Gastroesophageal sphincter (tissue), 4 donors: ENCODE data around the gene FAM89A. TPM values are rescaled to one million over a fixed set of nuclear protein-coding genes. Genes with fewer than 3 reads are reported as not detected.

Experiments used
- ATAC-seq: fragments of 150-250 bp; one replicate; pipeline ENCODE4 v1.9.1; 2016; ENCODE audit warnings: mild to moderate bottlenecking, moderate library complexity
- H3K27ac ChIP-seq, 4 donors: fragments of 200-600 bp; sonication (generic) in 3 of 4; 1 replicate in 3 of 4; 2 replicates in 1 of 4; pipeline ENCODE4 v1.5.1; 2016 to 2019
- H3K27me3 ChIP-seq: fragments of 200-600 bp; sonication (generic); one replicate; pipeline ENCODE4 v1.5.1; 2019
- H3K36me3 ChIP-seq, 2 donors: fragments of 200-600 bp; sonication (generic); one replicate each; pipeline ENCODE4 v1.5.1; 2019; ENCODE audit warnings: control low read depth in 1 of 2
- H3K4me1 ChIP-seq, 3 donors: fragments of 200-600 bp; sonication (generic); 1 replicate in 2 of 3; 2 replicates in 1 of 3; pipeline ENCODE4 v1.5.1; 2016 to 2019; ENCODE audit warnings: control low read depth in 2 of 3
- H3K4me3 ChIP-seq, 2 donors: fragments of 200-600 bp; sonication (generic); one replicate each; pipeline ENCODE4 v1.5.1; 2019; ENCODE audit warnings: mild to moderate bottlenecking in 1 of 2, moderate library complexity in 1 of 2
- H3K9me3 ChIP-seq, 3 donors: fragments of 200-600 bp; sonication (generic); one replicate each; pipeline ENCODE4 v1.5.1; 2017 to 2019; ENCODE audit warnings: control low read depth in 2 of 3
- EP300 ChIP-seq: sonication (generic); formaldehyde crosslinking; IDR thresholded peaks from one replicate; pipeline ENCODE4 v1.6.1; 2017; ENCODE audit warnings: antibody characterized with exemption, mild to moderate bottlenecking
- POLR2A ChIP-seq, 2 donors: fragments of 450-650 bp; IDR thresholded peaks; one replicate each; pipeline ENCODE4 v1.6.1; 2017; ENCODE audit warnings: antibody characterized with exemption in 2 of 2, mild to moderate bottlenecking in 2 of 2, moderate library complexity in 1 of 2
- POLR2AphosphoS5 ChIP-seq: sonication (generic); formaldehyde crosslinking; IDR thresholded peaks from one replicate; pipeline ENCODE4 v1.6.1; 2017; ENCODE audit warnings: antibody characterized with exemption
- WGBS, 2 donors: methylation state at CpG; one replicate each; pipeline ENCODE4 v1.1.5; 2018; ENCODE audit warnings: low coverage in 1 of 2; 5-methylcytosine and 5-hydroxymethylcytosine counted together
- total RNA-seq, 4 donors: library from RNA; depleted of rRNA; stranded (reverse); fragments of >200 nt; gene quantifications; one replicate each; pipeline ENCODE4 v1.1.0, GENCODE V29; 2016
- TF ChIP-seq, protein P1 (sequence below), 4 experiments: fragments of 200-600 bp in 2 of 4; fragments of 450-650 bp in 2 of 4; sonication (generic) in 1 of 4; IDR thresholded peaks; one replicate each; pipeline ENCODE4 v1.5.1; 2017 to 2019; ENCODE audit warnings: antibody characterized with exemption in 4 of 4, mild to moderate bottlenecking in 2 of 4, moderate library complexity in 2 of 4

The FAM89A gene
- total RNA-seq, 4 donors from 2014 or later = 2.5 to 11.6 (median 7.7) TPM

DNA sequence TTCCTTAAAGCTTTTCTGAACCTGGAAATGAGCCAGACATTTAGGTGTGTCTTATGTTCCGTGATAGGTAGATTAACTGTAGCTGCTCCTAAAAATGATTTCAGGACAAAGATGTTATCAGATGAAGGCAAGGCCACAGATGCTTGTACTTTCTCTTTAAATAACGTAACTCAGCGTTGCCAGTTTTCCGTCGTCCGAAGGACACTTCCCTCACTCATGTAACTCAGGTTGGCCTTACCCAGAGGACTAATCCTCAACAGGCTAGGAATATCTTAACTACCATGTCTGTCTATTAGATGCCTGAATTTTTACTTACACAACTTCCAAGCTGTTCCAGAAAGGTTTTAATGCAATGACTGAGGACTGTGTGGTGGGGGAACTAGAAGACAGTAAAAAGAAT, 35.4 kb upstream of the FAM89A start:
- no peak overlapping the region for H3K27ac ChIP-seq
- WGBS, 2 donors = 44 to 62% methylated on average over 3 to 5 of the region's 6 CpGs

DNA sequence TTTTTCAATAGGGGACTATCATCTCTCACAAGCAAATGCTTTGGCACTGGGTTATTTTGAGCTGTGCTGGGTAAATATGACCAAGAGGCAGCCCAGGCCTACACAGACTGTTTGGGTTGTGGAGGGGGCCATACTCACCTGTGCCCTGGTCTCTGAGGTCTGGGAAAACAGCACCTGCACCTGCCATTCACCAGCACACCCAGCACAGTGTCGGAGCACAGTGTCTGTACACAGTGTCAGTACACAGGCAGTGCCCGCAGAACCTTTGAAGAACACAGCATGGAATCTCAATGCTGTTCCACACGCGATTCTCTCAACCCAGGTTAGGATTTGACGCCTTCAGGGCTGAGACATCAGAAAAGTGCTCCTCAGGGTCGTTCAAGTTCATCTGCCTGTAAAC, 35.0 kb upstream of the FAM89A start:
- Histone ChIP-seq H3K4me3 (no peak overlapping the region), H3K36me3 (no peaks in the 10 kb centered on the region), H3K27me3 (no peaks in the 10 kb centered on the region), H3K27ac (no peak overlapping the region), H3K9me3 (no peaks in the 10 kb centered on the region), H3K4me1 (no peaks in the 10 kb centered on the region)
- TF ChIP-seq POLR2A (IDR thresholded peaks at IDR 0.05) (no peak), EP300 (no peak), POLR2AphosphoS5 (no peak)
- TF ChIP-seq, protein P1, sequence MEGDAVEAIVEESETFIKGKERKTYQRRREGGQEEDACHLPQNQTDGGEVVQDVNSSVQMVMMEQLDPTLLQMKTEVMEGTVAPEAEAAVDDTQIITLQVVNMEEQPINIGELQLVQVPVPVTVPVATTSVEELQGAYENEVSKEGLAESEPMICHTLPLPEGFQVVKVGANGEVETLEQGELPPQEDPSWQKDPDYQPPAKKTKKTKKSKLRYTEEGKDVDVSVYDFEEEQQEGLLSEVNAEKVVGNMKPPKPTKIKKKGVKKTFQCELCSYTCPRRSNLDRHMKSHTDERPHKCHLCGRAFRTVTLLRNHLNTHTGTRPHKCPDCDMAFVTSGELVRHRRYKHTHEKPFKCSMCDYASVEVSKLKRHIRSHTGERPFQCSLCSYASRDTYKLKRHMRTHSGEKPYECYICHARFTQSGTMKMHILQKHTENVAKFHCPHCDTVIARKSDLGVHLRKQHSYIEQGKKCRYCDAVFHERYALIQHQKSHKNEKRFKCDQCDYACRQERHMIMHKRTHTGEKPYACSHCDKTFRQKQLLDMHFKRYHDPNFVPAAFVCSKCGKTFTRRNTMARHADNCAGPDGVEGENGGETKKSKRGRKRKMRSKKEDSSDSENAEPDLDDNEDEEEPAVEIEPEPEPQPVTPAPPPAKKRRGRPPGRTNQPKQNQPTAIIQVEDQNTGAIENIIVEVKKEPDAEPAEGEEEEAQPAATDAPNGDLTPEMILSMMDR (IDR thresholded peaks at IDR 0.05) = no peak
- WGBS, 2 donors = 73 to 82% methylated on average over 3 to 5 of the region's 6 CpGs
- ATAC-seq = no peak

More for the DNA sequence above, 35.4 kb upstream of the FAM89A start:
- ATAC-seq = no peak
- Histone ChIP-seq H3K4me3 (no peak overlapping the region), H3K27me3 (no peaks in the 10 kb centered on the region), H3K4me1 (no peaks in the 10 kb centered on the region), H3K9me3 (no peaks in the 10 kb centered on the region), H3K36me3 (no peaks in the 10 kb centered on the region)
- TF ChIP-seq, protein P1 (IDR thresholded peaks at IDR 0.05) = no peak
- TF ChIP-seq POLR2A (IDR thresholded peaks at IDR 0.05) (no peak), EP300 (no peak), POLR2AphosphoS5 (no peak)

DNA sequence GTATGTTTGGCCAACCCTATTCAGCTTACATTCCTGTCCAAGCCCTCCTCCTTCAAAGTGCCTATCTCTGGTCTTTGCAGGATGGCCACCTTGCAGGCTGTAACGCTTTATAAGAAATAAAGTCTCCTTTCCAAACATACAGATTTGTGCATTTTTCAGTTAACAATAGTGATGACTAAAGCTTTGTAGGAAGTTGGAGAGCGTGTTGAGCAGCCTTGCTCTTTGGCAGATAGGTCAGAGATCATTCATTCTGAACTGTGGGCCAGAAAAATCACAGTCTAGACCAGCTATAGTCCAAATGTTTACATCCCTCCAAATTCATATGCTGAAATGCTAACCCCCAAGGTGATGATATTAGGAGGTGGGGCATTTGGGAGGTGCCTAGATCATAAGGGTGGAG, 34.0 kb upstream of the FAM89A start:
- Histone ChIP-seq H3K4me3 (no peak overlapping the region), H3K27me3 (no peaks in the 10 kb centered on the region), H3K4me1 (no peaks in the 10 kb centered on the region), H3K36me3 (no peaks in the 10 kb centered on the region), H3K27ac (no peak overlapping the region), H3K9me3 (no peaks in the 10 kb centered on the region)
- ATAC-seq = no peak
- no peak for TF ChIP-seq POLR2AphosphoS5
- TF ChIP-seq POLR2A (IDR thresholded peaks at IDR 0.05) = no peak
- TF ChIP-seq EP300 = no peak
- TF ChIP-seq, protein P1 (IDR thresholded peaks at IDR 0.05) = no peak
- WGBS, 2 donors = 71 to 88% methylated on average over 2 of the region's 2 CpGs

DNA sequence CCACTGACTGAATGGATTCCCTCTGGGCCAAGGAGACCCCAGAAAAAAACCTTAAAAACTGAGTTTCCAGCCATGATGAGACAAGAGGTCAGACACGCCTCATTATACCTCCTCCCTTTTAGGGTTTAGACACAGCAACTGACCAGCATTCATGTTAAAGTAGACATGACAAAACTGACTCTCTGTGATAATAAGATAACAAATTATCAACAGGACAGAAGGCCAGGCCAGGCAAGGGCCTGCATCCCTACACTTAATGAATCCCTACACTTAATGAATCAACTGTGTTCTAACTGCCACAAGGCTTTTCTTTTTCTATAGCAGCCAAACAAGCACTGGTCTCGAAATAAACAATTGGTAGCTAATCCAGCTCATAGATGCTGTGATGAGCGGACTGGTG, 33.3 kb upstream of the FAM89A start:
- Histone ChIP-seq H3K27me3 (no peaks in the 10 kb centered on the region), H3K9me3 (no peaks in the 10 kb centered on the region), H3K27ac (no peak overlapping the region), H3K4me3 (no peak overlapping the region), H3K36me3 (no peaks in the 10 kb centered on the region), H3K4me1 (no peaks in the 10 kb centered on the region)
- WGBS, 2 donors = 89 to 93% methylated on average over 2 to 3 of the region's 3 CpGs
- no peak for ATAC-seq
- TF ChIP-seq POLR2AphosphoS5 (no peak), POLR2A (IDR thresholded peaks at IDR 0.05) (no peak)
- TF ChIP-seq, protein P1 (IDR thresholded peaks at IDR 0.05) = no peak

DNA sequence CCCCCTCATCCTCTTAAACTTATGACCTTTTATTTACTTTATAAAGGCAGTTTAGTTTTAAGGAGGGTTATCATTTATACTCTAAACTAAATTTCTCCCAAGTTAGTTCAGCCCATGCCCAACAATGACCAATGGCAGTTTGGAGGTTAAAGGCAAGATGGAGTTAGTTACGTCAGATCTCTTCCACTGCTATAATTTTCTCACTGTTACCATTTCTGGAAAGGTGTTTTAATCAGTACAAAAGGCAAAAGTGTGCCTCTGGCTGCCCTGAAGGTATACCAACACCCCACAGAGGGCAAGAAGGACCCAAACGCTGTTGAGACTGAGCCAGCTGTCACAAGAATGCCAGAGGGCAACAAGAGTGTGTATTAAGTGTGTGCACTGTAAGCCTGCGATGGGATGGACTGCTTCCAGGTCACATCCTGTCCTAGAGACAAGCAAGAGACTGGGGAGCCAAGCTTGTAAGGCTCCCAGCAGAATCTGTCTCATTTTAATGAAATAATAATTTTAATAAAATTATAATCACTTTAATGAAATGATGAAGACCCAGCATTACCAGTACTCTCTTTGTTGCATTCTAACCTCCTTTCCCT, 32.5 kb upstream of the FAM89A start:
- no peaks in the 10 kb centered on the region for H3K36me3 ChIP-seq
- 23 to 45% methylated on average over 2 to 3 of the region's 3 CpGs for WGBS, 2 donors
- H3K27ac ChIP-seq = no peak overlapping the region
- peaks cover 5% of the 10 kb centered on the region for H3K27me3 ChIP-seq
- ATAC-seq = no peak
- no peaks in the 10 kb centered on the region for H3K9me3 ChIP-seq
- TF ChIP-seq POLR2A (IDR thresholded peaks at IDR 0.05) (no peak), POLR2AphosphoS5 (no peak), EP300 (no peak)
- TF ChIP-seq, protein P1 (IDR thresholded peaks at IDR 0.05) = no peak
- H3K4me3 ChIP-seq = no peak overlapping the region
- H3K4me1 ChIP-seq = no peaks in the 10 kb centered on the region
